ENCODE measurements around the gene ZMYM4.

ZMYM4 gene

GRCh38 chr1:35298464-35298863, 30.0 kb downstream of the ZMYM4 start:
- peak; percentile 50; the same call in 1 of the 2 replicates for TF ChIP-seq CTCF (IDR thresholded peaks at IDR 0.05; ENCODE audit: borderline replicate concordance, insufficient read depth, low read depth, low read length)
- no peak overlapping the region for H3K4me3 ChIP-seq (ENCODE audit: low read depth, low read length)

- no peak overlapping the region for H3K4me3 ChIP-seq (ENCODE audit: low read depth, low read length)
- TF ChIP-seq CTCF (IDR thresholded peaks at IDR 0.05; ENCODE audit: borderline replicate concordance, insufficient read depth, low read depth, low read length), result no peak
Observed at GRCh38 chr1:35300376-35300775, 31.9 kb downstream of the ZMYM4 start.

GRCh38 chr1:35301674-35302392, 33.3 kb downstream of the ZMYM4 start:
- H3K4me3 ChIP-seq (ENCODE audit: low read depth, low read length), result no peak overlapping the region
- TF ChIP-seq CTCF (IDR thresholded peaks at IDR 0.05; ENCODE audit: borderline replicate concordance, insufficient read depth, low read depth, low read length), result no peak

- no peak overlapping the region for H3K4me3 ChIP-seq (ENCODE audit: low read depth, low read length)
- no peak for TF ChIP-seq CTCF (IDR thresholded peaks at IDR 0.05; ENCODE audit: borderline replicate concordance, insufficient read depth, low read depth, low read length)
Observed at GRCh38 chr1:35305383-35305782, 36.9 kb downstream of the ZMYM4 start.

- no peak for TF ChIP-seq CTCF (IDR thresholded peaks at IDR 0.05; ENCODE audit: borderline replicate concordance, insufficient read depth, low read depth, low read length)
- no peak overlapping the region for H3K4me3 ChIP-seq (ENCODE audit: low read depth, low read length)
Observed at GRCh38 chr1:35315649-35316048, 47.1 kb downstream of the ZMYM4 start.

- no peak for TF ChIP-seq CTCF (IDR thresholded peaks at IDR 0.05; ENCODE audit: borderline replicate concordance, insufficient read depth, low read depth, low read length)
- no peak overlapping the region for H3K4me3 ChIP-seq (ENCODE audit: low read depth, low read length)
Observed at GRCh38 chr1:35316264-35316663, 47.8 kb downstream of the ZMYM4 start.

- no peak overlapping the region for H3K4me3 ChIP-seq (ENCODE audit: low read depth, low read length)
- no peak for TF ChIP-seq CTCF (IDR thresholded peaks at IDR 0.05; ENCODE audit: borderline replicate concordance, insufficient read depth, low read depth, low read length)
Observed at GRCh38 chr1:35319988-35320713, 51.6 kb downstream of the ZMYM4 start.

Data from GM12875 (cell line).